T47D (cell line): ENCODE measurements around the gene EMC1.
"Not testable (repeated sequence)": the region's sequence is repeated elsewhere in the genome, so short reads cannot be mapped to it uniquely, and the experiment has no call there.

Source experiments
- DNase-seq, 2 experiments: peaks; one replicate each; pipeline versions ENCODE4 v3.0.0 to v3.0.0-alpha.2; 2011 to 2012; ENCODE audit warnings: low read depth in 1 of 2, low spot score in 1 of 2
- JUND ChIP-seq: IDR thresholded peaks from 2 replicates; pipeline ENCODE4 v1.6.1; 2012; ENCODE audit warnings: low read depth
- in situ Hi-C: cut with HindIII; loops from 2 replicates; pipeline ENCODE4 v1.10.0; 2016; ENCODE audit warnings: low sequenced_read_pairs, low pct_unique_long_range_greater_than_20kb

The EMC1 gene

GRCh38 chr1:19254416-19254815, 3.1 kb upstream of the EMC1 start:
- in situ Hi-C loops: no loop called here
- no peak for TF ChIP-seq JUND
- no peak for DNase-seq

DNA sequence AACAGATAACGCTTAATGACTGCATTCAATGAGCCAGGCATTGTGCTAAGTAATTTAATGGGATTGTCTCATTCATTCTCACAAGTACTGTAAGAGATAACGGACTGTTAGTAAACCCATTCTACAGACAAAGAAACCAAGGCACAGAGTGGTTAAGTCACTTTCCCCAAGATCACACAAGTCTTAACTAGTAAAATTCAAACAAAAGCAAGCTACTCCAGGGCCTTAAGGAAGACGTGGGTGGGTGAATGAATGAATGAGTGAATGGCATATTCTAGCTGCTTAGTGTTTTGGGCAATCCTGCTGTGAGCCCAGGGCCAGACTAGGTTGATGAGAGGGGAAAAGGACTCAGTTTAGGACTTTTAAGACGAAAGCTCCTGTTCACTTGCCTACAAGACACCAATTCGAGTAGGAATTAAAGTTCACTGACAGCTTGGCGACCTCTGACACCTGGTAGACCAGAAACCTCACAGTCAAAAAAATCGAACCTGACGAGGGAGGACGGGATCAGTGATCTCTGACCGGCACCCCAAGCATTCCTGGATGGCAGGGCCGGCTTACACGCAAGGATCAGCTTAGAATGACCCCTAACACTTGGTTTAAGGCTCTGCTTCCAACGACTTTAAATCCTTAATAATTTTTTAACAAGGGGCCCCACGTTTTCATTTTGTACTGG, 557 bp downstream of the EMC1 start:
- in situ Hi-C loops: no loop called here
- DNase-seq: peak in 1 of 2 experiments; percentile 5
- no peak for TF ChIP-seq JUND

GRCh38 chr1:19240673-19241538, 10.4 kb downstream of the EMC1 start:
- TF ChIP-seq JUND: no peak
- DNase-seq: peak; percentile 45 to 46
- in situ Hi-C loops: no loop called here

DNA sequence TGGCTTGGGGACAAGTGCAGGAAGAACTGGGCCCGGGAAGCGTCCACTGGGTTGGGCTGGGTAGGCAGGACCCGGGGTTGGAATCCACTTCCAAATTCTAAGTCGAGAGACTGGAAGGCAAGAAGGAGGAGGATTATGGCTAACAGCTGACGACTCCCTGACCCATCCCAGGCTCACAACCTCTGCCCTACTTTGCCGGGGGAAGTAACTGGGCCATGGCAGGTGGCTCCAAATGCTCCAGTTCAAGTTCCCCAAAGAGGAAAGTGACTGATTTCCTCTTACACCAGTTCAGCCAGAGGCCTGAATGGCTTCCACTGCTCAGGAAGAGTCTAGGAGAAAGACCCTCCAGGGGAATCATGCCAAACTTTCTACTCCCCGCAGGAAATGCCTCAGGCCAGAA, 11.4 kb downstream of the EMC1 start:
- in situ Hi-C loops: no loop called here
- no peak for DNase-seq
- TF ChIP-seq JUND: no peak

- TF ChIP-seq JUND: no peak
- DNase-seq: no peak
- in situ Hi-C loops: no loop called here
Measured at GRCh38 chr1:19234224-19234623, 17.1 kb downstream of the EMC1 start.

GRCh38 chr1:19232524-19232846, 18.8 kb downstream of the EMC1 start:
- peak in 1 of 2 experiments; percentile 25 for DNase-seq
- TF ChIP-seq JUND: no peak
- in situ Hi-C loops: no loop called here

GRCh38 chr1:19231736-19232523, 19.4 kb downstream of the EMC1 start:
- DNase-seq, in situ Hi-C loops: not testable (repeated sequence)

- in situ Hi-C loops: no loop called here
- TF ChIP-seq JUND: no peak
- DNase-seq: no peak
Measured at GRCh38 chr1:19229828-19230325, 21.4 kb downstream of the EMC1 start.

- no peak for DNase-seq
- in situ Hi-C loops: no loop called here
- no peak for TF ChIP-seq JUND
Measured at GRCh38 chr1:19229229-19229628, 22.1 kb downstream of the EMC1 start.

- DNase-seq: no peak
- TF ChIP-seq JUND: no peak
- in situ Hi-C loops: no loop called here
Measured at GRCh38 chr1:19222979-19223824, 28.1 kb downstream of the EMC1 start.

DNA sequence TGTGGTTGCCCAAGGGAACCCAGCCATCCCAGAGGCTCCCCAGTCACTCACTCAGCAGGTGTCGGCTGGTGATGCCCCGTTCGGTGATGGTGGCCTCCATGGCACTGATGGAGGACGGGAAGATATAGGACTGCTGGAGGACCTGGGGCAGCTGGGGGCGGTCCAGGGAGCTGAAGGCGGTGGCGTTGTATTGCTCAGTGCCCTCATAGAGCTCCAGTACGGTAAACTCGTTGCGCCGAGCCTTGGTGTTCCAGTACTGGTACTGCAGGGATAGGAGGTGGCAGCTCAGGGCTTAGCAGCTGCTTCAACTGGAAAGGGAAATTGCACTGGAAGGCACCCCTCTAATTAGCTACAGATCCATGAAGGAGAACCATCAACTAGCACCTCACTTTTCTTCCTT, 28.8 kb downstream of the EMC1 start:
- DNase-seq: no peak
- in situ Hi-C loops: no loop called here
- no peak for TF ChIP-seq JUND

DNA sequence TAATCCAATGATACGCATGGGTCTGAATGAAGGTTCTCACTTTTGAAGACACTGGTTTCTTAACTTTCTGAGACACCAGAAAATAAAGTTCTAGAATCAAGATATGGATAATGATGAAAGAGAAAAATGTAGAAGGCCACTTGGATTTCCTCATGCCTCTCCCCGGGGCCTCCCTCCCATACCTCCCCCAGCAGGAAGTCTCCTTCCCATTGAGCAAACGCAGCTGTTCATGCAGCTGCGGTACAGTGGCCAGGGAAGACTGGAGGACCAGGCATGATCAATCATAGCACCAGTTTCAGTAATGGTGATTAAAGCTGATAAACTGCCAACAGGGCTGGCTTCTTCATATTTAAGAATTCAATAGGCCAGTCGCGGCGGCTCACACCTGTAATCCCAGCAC, 30.3 kb downstream of the EMC1 start:
- DNase-seq: no peak
- no peak for TF ChIP-seq JUND
- in situ Hi-C loops: no loop called here
